Gastroesophageal sphincter (tissue), 3 donors: ENCODE data around the gene TTC23.

ENCODE experiments used
- CTCF ChIP-seq, 4 experiments: fragments of 200-600 bp in 2 of 4; fragments of 450-650 bp in 2 of 4; sonication (generic) in 1 of 4; IDR thresholded peaks; one replicate each; pipeline ENCODE4 v1.5.1; 2017 to 2019; ENCODE audit warnings: antibody characterized with exemption in 4 of 4, mild to moderate bottlenecking in 2 of 4, moderate library complexity in 2 of 4
- POLR2A ChIP-seq, 2 donors: fragments of 450-650 bp; IDR thresholded peaks; one replicate each; pipeline ENCODE4 v1.6.1; 2017; ENCODE audit warnings: antibody characterized with exemption in 2 of 2, mild to moderate bottlenecking in 2 of 2, moderate library complexity in 1 of 2

GRCh38 chr15:99295840-99296239 is 46.5 kb upstream of the TTC23 start:
- TF ChIP-seq CTCF (IDR thresholded peaks at IDR 0.05), result no peak
- no peak for TF ChIP-seq POLR2A (IDR thresholded peaks at IDR 0.05)
